Cardiac fibroblast (primary cell): ENCODE measurements around the gene HS3ST3B1.

ENCODE experiments used
- DNase-seq, 2 donors: peaks; one replicate each; pipeline versions ENCODE4 v3.0.0 to v3.0.0-alpha.2; 2010; ENCODE audit warnings: low read depth in 2 of 2
- H3K4me3 ChIP-seq, 2 donors: replicated peaks in 1 of 2; 1 replicate in 1 of 2; 2 replicates in 1 of 2; pipeline ENCODE4 v1.5.1; 2011; ENCODE audit warnings: low read depth in 2 of 2, low read length in 2 of 2, mild to moderate bottlenecking in 2 of 2, moderate library complexity in 1 of 2
- TF ChIP-seq, protein P1 (sequence below): IDR thresholded peaks from one replicate; pipeline ENCODE4 v1.5.1; 2011; ENCODE audit warnings: low read depth, mild to moderate bottlenecking, low read length, inconsistent platforms

Gene HS3ST3B1

DNA sequence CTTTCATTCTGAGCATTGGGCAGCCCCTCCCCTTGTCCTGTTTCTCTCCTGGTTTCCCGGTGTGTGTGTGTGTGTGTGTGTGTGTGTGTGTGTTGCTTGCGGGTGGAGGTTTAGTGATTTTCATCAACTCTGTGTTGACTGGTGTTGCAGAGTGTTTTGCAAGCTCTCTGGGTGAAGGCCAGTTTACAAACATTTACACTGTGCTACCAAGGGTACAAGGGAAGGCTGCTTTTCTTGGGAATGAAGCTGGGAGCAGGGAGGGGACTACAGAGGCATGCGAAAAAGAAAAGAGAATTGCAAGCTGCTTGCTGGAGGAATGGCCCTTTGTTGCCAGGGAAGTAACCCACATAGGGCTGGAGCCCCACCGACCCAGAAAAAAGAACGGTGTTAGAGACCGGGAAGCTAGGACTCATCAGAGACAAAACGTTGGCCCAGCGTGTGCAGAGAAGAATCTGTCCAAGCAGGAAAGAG is 29.6 kb downstream of the HS3ST3B1 start:
- TF ChIP-seq, protein P1, sequence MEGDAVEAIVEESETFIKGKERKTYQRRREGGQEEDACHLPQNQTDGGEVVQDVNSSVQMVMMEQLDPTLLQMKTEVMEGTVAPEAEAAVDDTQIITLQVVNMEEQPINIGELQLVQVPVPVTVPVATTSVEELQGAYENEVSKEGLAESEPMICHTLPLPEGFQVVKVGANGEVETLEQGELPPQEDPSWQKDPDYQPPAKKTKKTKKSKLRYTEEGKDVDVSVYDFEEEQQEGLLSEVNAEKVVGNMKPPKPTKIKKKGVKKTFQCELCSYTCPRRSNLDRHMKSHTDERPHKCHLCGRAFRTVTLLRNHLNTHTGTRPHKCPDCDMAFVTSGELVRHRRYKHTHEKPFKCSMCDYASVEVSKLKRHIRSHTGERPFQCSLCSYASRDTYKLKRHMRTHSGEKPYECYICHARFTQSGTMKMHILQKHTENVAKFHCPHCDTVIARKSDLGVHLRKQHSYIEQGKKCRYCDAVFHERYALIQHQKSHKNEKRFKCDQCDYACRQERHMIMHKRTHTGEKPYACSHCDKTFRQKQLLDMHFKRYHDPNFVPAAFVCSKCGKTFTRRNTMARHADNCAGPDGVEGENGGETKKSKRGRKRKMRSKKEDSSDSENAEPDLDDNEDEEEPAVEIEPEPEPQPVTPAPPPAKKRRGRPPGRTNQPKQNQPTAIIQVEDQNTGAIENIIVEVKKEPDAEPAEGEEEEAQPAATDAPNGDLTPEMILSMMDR = no peak
- DNase-seq = peak in 1 of 2 donors; percentile 93
- no peak overlapping the region for H3K4me3 ChIP-seq

DNA sequence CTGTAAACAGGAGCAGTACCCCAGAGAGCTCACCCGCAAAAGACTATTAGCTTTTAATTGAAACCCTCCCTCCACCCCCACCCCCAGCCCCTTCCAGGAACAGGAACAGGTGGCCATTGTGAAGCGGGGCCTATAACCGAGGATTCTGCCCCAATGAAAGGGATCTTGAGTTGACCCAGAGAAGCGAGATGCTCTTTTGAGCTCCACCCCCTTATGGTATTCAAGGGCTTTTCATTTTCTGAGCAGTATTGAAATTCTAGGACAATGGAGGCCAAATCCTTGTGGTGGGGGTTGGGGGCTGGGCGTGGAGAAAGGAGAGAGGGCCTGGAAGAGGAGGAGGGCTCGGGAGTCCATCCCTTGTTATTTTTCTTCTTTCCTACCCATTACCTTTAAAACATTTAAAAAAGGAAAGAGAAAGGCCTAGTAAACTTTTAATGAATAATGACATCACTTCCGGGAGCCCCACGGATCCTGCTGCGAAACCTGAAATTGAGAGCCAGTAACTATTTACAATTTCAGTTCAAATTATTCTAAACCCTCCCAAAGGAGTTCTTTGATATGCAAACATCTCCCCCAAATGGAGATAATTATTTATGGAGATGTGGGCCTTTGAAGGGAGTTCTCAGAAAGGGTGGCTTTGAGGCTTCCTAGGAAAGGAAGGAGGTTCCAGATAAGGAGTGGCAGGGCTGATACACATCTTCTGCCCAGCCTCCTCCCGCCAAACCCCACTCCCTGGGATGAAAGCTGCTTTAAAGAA is 30.5 kb downstream of the HS3ST3B1 start:
- no peak for DNase-seq
- no peak overlapping the region for H3K4me3 ChIP-seq
- TF ChIP-seq, protein P1 = no peak

DNA sequence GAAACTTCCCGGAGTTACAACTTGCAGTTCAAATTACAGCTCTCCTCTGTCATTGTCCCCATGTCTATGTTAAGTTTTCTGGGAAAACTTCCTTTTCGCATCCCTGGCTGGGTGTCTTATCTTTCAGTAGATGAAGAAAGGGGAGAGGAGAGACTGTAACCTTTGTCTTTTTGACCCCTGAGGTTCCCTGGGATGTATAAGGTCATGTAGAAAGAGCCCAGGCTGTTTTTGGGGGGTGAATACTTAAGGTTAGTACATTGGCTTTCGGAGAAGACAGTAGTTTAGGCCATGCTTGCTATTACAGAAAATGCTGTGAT is 31.1 kb downstream of the HS3ST3B1 start:
- no peak overlapping the region for H3K4me3 ChIP-seq
- no peak for DNase-seq
- TF ChIP-seq, protein P1 = no peak

DNA sequence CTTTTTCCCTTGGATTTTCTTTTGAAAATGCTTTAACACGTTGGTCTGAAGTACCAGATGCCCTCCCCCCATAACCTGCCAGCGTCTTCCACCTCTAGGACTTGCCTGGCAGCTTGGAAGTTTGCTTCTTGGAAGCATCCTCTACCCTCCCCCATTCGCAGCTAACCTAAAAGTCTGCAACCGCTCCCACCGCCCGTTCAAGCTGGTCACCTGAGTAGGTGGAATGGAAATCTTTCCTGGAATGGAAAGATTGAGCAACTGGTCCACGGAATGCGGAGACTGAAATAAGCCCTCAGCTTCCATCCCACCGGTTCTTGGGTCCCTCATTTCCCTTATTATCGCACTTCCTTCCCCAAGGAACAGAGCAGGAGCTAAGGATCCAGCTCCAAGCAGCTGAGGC is 31.4 kb downstream of the HS3ST3B1 start:
- no peak for DNase-seq
- TF ChIP-seq, protein P1 = no peak
- H3K4me3 ChIP-seq = no peak overlapping the region

DNA sequence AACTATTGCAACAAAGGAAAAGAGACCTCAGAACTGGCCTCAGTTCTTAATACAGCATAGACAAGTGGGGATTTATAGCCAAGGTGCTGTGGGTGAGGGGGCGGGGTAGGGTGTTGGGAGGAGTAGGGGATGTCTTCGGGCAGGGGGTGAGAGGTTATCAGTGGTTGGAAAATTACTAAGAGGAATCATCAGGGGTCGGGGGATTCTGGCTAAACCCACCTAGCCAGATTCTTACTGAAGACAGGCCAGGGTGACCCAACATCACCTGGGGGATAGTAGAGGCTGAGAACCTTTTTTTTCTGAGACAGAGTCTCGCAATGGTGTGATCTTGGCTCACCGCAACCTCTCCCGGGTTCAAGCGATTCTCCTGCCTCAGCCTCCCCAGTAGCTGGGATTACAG is 32.6 kb downstream of the HS3ST3B1 start:
- no peak overlapping the region for H3K4me3 ChIP-seq
- TF ChIP-seq, protein P1 = no peak
- DNase-seq = no peak

DNA sequence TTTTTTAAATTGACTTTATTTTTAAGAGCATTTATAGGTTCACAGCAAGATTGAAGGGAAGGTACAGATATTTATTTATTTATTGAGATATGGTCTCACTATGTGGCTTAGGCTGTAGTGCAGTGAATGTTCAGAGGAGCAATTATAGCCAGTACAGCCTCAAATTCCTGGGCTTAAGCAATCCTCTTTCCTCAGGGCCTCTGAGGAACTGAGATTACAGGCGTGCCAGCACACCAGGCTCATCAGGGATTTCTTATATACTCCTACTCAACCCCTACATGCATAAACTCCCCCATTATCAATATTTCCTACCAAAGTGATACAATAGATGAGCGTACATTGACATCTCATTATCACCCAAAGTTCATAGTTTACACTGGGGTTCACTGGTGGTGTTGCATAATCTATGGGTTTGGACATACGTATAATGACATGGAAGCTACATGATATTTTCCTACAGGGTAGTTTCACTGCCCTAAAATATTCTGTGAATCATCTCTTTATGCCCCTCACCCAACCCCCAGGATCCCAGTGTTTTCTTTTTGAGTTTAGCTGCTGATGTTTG is 33.5 kb downstream of the HS3ST3B1 start:
- peak; percentile 64 to 69 for DNase-seq
- TF ChIP-seq, protein P1 = no peak
- no peak overlapping the region for H3K4me3 ChIP-seq

DNA sequence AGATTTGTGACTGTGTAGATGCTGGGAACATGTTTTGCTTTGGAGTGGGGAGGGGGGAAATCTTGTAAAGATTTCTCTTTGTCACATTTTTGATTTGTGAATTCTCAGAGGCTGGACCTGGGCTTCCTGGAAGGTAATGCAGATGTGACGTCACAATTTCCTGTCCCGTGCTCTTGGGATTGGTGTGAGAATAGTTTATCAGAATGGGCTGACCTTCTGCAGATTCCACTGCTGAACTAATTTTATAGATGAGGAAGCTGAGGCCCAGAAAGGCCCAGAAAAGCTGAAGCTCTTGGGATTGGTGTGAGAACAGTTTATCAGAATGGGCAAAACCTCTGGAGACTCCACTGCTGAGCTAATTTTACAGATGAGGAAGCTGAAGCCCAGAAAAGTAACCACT is 34.0 kb downstream of the HS3ST3B1 start:
- no peak overlapping the region for H3K4me3 ChIP-seq
- DNase-seq = peak in 1 of 2 donors; percentile 42
- TF ChIP-seq, protein P1 = no peak
